ENCODE data around the gene CACNA1B.
"Not testable (repeated sequence)": the region's sequence is repeated elsewhere in the genome, so short reads cannot be mapped to it uniquely, and the experiment has no call there.

The CACNA1B gene

GRCh38 chr9:138099803-138100598 is 222.4 kb downstream of the CACNA1B start:
- no peak for DNase-seq (ENCODE audit: low spot score)

- DNase-seq (ENCODE audit: low spot score): no peak
These were observed 223.2 kb downstream of the CACNA1B start for GRCh38 chr9:138100711-138101350.

GRCh38 chr9:138101444-138102234 is 224.1 kb downstream of the CACNA1B start:
- DNase-seq (ENCODE audit: low spot score): no peak

- no peak for DNase-seq (ENCODE audit: low spot score)
These were observed 224.9 kb downstream of the CACNA1B start for GRCh38 chr9:138102246-138103051.

GRCh38 chr9:138103111-138103848 is 225.7 kb downstream of the CACNA1B start:
- no peak for DNase-seq (ENCODE audit: low spot score)

- no peak for DNase-seq (ENCODE audit: low spot score)
These were observed 226.2 kb downstream of the CACNA1B start for GRCh38 chr9:138103849-138104206.

- no peak for DNase-seq (ENCODE audit: low spot score)
These were observed 226.9 kb downstream of the CACNA1B start for GRCh38 chr9:138104251-138105122.

- DNase-seq (ENCODE audit: low spot score): no peak
These were observed 227.5 kb downstream of the CACNA1B start for GRCh38 chr9:138105123-138105415.

GRCh38 chr9:138105561-138106505 is 228.3 kb downstream of the CACNA1B start:
- DNase-seq (ENCODE audit: low spot score): no peak

GRCh38 chr9:138107039-138107438 is 229.5 kb downstream of the CACNA1B start:
- not testable (repeated sequence) for DNase-seq (ENCODE audit: low spot score)

GRCh38 chr9:138111607-138112006 is 234.0 kb downstream of the CACNA1B start:
- DNase-seq (ENCODE audit: low spot score): no peak

GRCh38 chr9:138112090-138112748 is 234.6 kb downstream of the CACNA1B start:
- no peak for DNase-seq (ENCODE audit: low spot score)

GRCh38 chr9:138112791-138113600 is 235.4 kb downstream of the CACNA1B start:
- DNase-seq (ENCODE audit: low spot score): no peak

GRCh38 chr9:138113701-138114325 is 236.2 kb downstream of the CACNA1B start:
- not testable (repeated sequence) for DNase-seq (ENCODE audit: low spot score)

- DNase-seq (ENCODE audit: low spot score): no peak
These were observed 237.1 kb downstream of the CACNA1B start for GRCh38 chr9:138114501-138115245.

- no peak for DNase-seq (ENCODE audit: low spot score)
These were observed 237.9 kb downstream of the CACNA1B start for GRCh38 chr9:138115506-138115905.

GRCh38 chr9:138116521-138116920 is 238.9 kb downstream of the CACNA1B start:
- no peak for DNase-seq (ENCODE audit: low spot score)
